ENCODE results near the gene TEX51. TPM values are rescaled to one million over a fixed set of nuclear protein-coding genes. Genes with fewer than 3 reads are reported as not detected.

TEX51 gene
- total RNA-seq, 1 donor from 2014 or later = not detected

GRCh38 chr2:126890551-126891450 is 7.9 kb upstream of the TEX51 start:
- DNase-seq (ENCODE audit: extremely low spot score, unreplicated experiment) = peak; percentile 53
- peaks cover 2% of the 10 kb centered on the region for H3K27me3 Mint-ChIP-seq (ENCODE audit: unreplicated experiment)
- H3K4me3 Mint-ChIP-seq (ENCODE audit: unreplicated experiment) = no peak overlapping the region
- H3K4me1 Mint-ChIP-seq (ENCODE audit: unreplicated experiment) = peaks cover 1% of the 10 kb centered on the region
- H3K27ac Mint-ChIP-seq (ENCODE audit: unreplicated experiment) = no peak overlapping the region
- TF ChIP-seq CTCF (IDR thresholded peaks at IDR 0.05) = no peak
- H3K36me3 Mint-ChIP-seq (ENCODE audit: unreplicated experiment) = no peaks in the 10 kb centered on the region
- H3K9me3 Mint-ChIP-seq (ENCODE audit: unreplicated experiment) = no peaks in the 10 kb centered on the region

GRCh38 chr2:126891681-126892500 is 6.8 kb upstream of the TEX51 start:
- no peak overlapping the region for H3K27ac Mint-ChIP-seq (ENCODE audit: unreplicated experiment)
- no peaks in the 10 kb centered on the region for H3K36me3 Mint-ChIP-seq (ENCODE audit: unreplicated experiment)
- no peak overlapping the region for H3K4me3 Mint-ChIP-seq (ENCODE audit: unreplicated experiment)
- peaks cover 2% of the 10 kb centered on the region for H3K27me3 Mint-ChIP-seq (ENCODE audit: unreplicated experiment)
- DNase-seq (ENCODE audit: extremely low spot score, unreplicated experiment) = peak; percentile 73
- H3K4me1 Mint-ChIP-seq (ENCODE audit: unreplicated experiment) = no peaks in the 10 kb centered on the region
- TF ChIP-seq CTCF (IDR thresholded peaks at IDR 0.05) = no peak
- no peaks in the 10 kb centered on the region for H3K9me3 Mint-ChIP-seq (ENCODE audit: unreplicated experiment)

- no peaks in the 10 kb centered on the region for H3K9me3 Mint-ChIP-seq (ENCODE audit: unreplicated experiment)
- no peaks in the 10 kb centered on the region for H3K4me1 Mint-ChIP-seq (ENCODE audit: unreplicated experiment)
- H3K27me3 Mint-ChIP-seq (ENCODE audit: unreplicated experiment) = peaks cover 2% of the 10 kb centered on the region
- no peak for TF ChIP-seq CTCF (IDR thresholded peaks at IDR 0.05)
- peak; percentile 72 for DNase-seq (ENCODE audit: extremely low spot score, unreplicated experiment)
- H3K36me3 Mint-ChIP-seq (ENCODE audit: unreplicated experiment) = no peaks in the 10 kb centered on the region
- no peak overlapping the region for H3K27ac Mint-ChIP-seq (ENCODE audit: unreplicated experiment)
- no peak overlapping the region for H3K4me3 Mint-ChIP-seq (ENCODE audit: unreplicated experiment)
Measured at GRCh38 chr2:126893153-126893552, 5.5 kb upstream of the TEX51 start.

- Mint-ChIP-seq H3K4me1 (ENCODE audit: unreplicated experiment) (no peaks in the 10 kb centered on the region), H3K9me3 (ENCODE audit: unreplicated experiment) (no peaks in the 10 kb centered on the region), H3K4me3 (ENCODE audit: unreplicated experiment) (no peak overlapping the region)
Measured at GRCh38 chr2:126893606-126894005, 5.1 kb upstream of the TEX51 start.

More at GRCh38 chr2:126893606-126894005, 5.1 kb upstream of the TEX51 start:
- peak; percentile 13 for DNase-seq (ENCODE audit: extremely low spot score, unreplicated experiment)
- no peaks in the 10 kb centered on the region for H3K36me3 Mint-ChIP-seq (ENCODE audit: unreplicated experiment)
- no peak overlapping the region for H3K27ac Mint-ChIP-seq (ENCODE audit: unreplicated experiment)
- H3K27me3 Mint-ChIP-seq (ENCODE audit: unreplicated experiment) = peaks cover 5% of the 10 kb centered on the region
- TF ChIP-seq CTCF (IDR thresholded peaks at IDR 0.05) = no peak

All from osteocyte (in vitro differentiated cells).